HepG2 (cell line): Measurements from ENCODE around the gene NTRK2. TPM values are rescaled to one million over a fixed set of nuclear protein-coding genes. Genes with fewer than 3 reads are reported as not detected.

Source experiments
- ATAC-seq: fragments of 200-7000 bp; cut with Tn5 transposase; 3 replicates; pipeline ENCODE4 v1.9.1; 2020; ENCODE audit warnings: mild to moderate bottlenecking, moderate library complexity
- BruUV-seq: library from RNA; stranded (reverse); fragments of 400-500 nt; replicated peaks from 2 replicates; lab custom pipeline; 2021; lab: Mats Ljungman, UMichigan
- CTCF ChIA-PET: fragments of 300-600 bp; formaldehyde crosslinking; extraction: SDS; loops from one replicate; lab custom pipeline; 2021; ENCODE audit warnings: low total read pairs, inconsistent platforms, low intra/inter-chr PET ratio; lab: Yijun Ruan, JAX
- POLR2A ChIA-PET: fragments of 350-600 bp; sonication (Branson Sonifier 250); formaldehyde crosslinking; loops from one replicate; lab custom pipeline; 2020; ENCODE audit warnings: antibody characterized with exemption, inconsistent platforms; lab: Yijun Ruan, JAX
- DNase-seq: peaks from one replicate; pipeline ENCODE4 v3.0.0-alpha.2; 2015; ENCODE audit warnings: low spot score
- FAIRE-seq: peaks from 3 replicates; lab custom pipeline; 2011; peaks lifted over from hg19 to GRCh38; lab: Jason Lieb, UNC
- H2AFZ ChIP-seq: one replicate; pipeline ENCODE4 v1.6.1; 2011; ENCODE audit warnings: low read length, inconsistent platforms
- H3K27ac ChIP-seq: fragments of 300-600 bp; 3 replicates; pipeline ENCODE4 v1.8.0; 2011; ENCODE audit warnings: mixed run types, mild to moderate bottlenecking, mixed read lengths, low read length, inconsistent platforms; ENCODE audit not compliant: insufficient read depth; ENCODE audit errors: extremely low read length
- H3K27me3 ChIP-seq, 2 experiments: fragments of 200-600 bp in 1 of 2; 2 replicates in 1 of 2; 3 replicates in 1 of 2; pipeline versions ENCODE4 v1.6.0 to v1.8.0; 2011; ENCODE audit warnings: low read length in 2 of 2, mild to moderate bottlenecking in 2 of 2, moderate library complexity in 2 of 2, inconsistent platforms in 1 of 2; ENCODE audit not compliant: insufficient read depth in 2 of 2, control insufficient read depth in 1 of 2
- H3K36me3 ChIP-seq, 2 experiments: fragments of 200-600 bp in 1 of 2; replicated peaks in 1 of 2; 2 replicates in 1 of 2; 3 replicates in 1 of 2; pipeline versions ENCODE4 v1.5.1 to v1.8.0; 2011; ENCODE audit warnings: low read length in 2 of 2, inconsistent platforms in 1 of 2; ENCODE audit not compliant: insufficient read depth in 2 of 2, control insufficient read depth in 1 of 2
- H3K4me1 ChIP-seq: 2 replicates; pipeline ENCODE4 v1.5.1; 2012; ENCODE audit warnings: low read length, inconsistent platforms; ENCODE audit not compliant: insufficient read depth
- H3K4me2 ChIP-seq: 2 replicates; pipeline ENCODE4 v1.6.0; 2011; ENCODE audit warnings: low read depth, low read length, inconsistent platforms
- H3K4me3 ChIP-seq, 3 experiments: fragments of 200-600 bp in 1 of 3; sonication (generic), shearing (Covaris generic) in 1 of 3; replicated peaks in 1 of 3; 2 replicates each; pipeline ENCODE4 v1.5.1; 2011 to 2016; ENCODE audit warnings: low read length in 3 of 3, inconsistent platforms in 2 of 3, low read depth in 2 of 3, mild to moderate bottlenecking in 2 of 3, control low read depth in 1 of 3, mixed read lengths in 1 of 3; ENCODE audit not compliant: insufficient read depth in 1 of 3
- H3K79me2 ChIP-seq: one replicate; pipeline ENCODE4 v1.6.1; 2011; ENCODE audit warnings: low read length, inconsistent platforms; ENCODE audit not compliant: insufficient read depth
- H3K9ac ChIP-seq: 2 replicates; pipeline ENCODE4 v1.6.0; 2011; ENCODE audit warnings: mild to moderate bottlenecking, low read depth, low read length, inconsistent platforms; ENCODE audit not compliant: insufficient read depth
- H3K9me3 ChIP-seq: 2 replicates; pipeline ENCODE4 v1.5.1; 2012; ENCODE audit warnings: mild to moderate bottlenecking, low read length
- H4K20me1 ChIP-seq: 2 replicates; pipeline ENCODE4 v1.6.0; 2011; ENCODE audit warnings: inconsistent platforms, mild to moderate bottlenecking, low read length, moderate library complexity; ENCODE audit not compliant: insufficient read depth
- MLLT10 ChIP-seq: sonication (generic); formaldehyde crosslinking; IDR thresholded peaks from 2 replicates; pipeline ENCODE4 v1.4.0; 2020; ENCODE audit warnings: missing genetic modification reagents
- ZNF431 ChIP-seq: sonication (generic); formaldehyde crosslinking; IDR thresholded peaks from 2 replicates; pipeline ENCODE4 v1.9.0; 2022; ENCODE audit warnings: missing genetic modification reagents, low read depth, mild to moderate bottlenecking, borderline replicate concordance
- ZNF674 ChIP-seq: sonication (generic); formaldehyde crosslinking; IDR thresholded peaks from 2 replicates; pipeline ENCODE4 v1.5.0; 2020; ENCODE audit warnings: low read depth, mild to moderate bottlenecking, missing genetic modification reagents
- ZNF761 ChIP-seq: sonication (generic); formaldehyde crosslinking; conservative IDR thresholded peaks from 2 replicates; pipeline ENCODE4 v1.4.0; 2020; ENCODE audit warnings: mild to moderate bottlenecking, missing genetic modification reagents
- ZSCAN31 ChIP-seq: sonication (generic); formaldehyde crosslinking; IDR thresholded peaks from 2 replicates; pipeline ENCODE4 v1.5.0; 2020; ENCODE audit warnings: low read depth, mild to moderate bottlenecking, missing genetic modification reagents
- WGBS: methylation state at CpG from one replicate; pipeline ENCODE4 v1.1.6; 2017; ENCODE audit warnings: low lambda C conversion rate; 5-methylcytosine and 5-hydroxymethylcytosine counted together
- in situ Hi-C: cut with HindIII; loops from 2 replicates; pipeline ENCODE4 v1.10.0; 2017; ENCODE audit warnings: low pct_unique_long_range_greater_than_20kb; ENCODE audit not compliant: extremely low pct_ligation_motif_present
- intact Hi-C: fragments of 100-400 bp; cut with micrococcal nuclease; formaldehyde crosslinking; loops from one replicate; pipeline ENCODE4 v1.10.0; 2022; ENCODE audit not compliant: unreplicated experiment
- polyA plus RNA-seq, 8 experiments: library from polyadenylated mRNA; depleted of rRNA in 3 of 8; stranded (reverse) in 7 of 8; unstranded in 1 of 8; fragments of >200 nt; fragmentation: Illumina TruSeq in 4 of 8; extraction: Trizol in 4 of 8; gene quantifications; 2 replicates each; pipeline versions ENCODE4 v1.2.1 to v1.2.3, GENCODE V29; 2011 to 2016; ENCODE audit warnings: low read depth in 4 of 8, missing spikeins in 1 of 8, mixed read lengths in 1 of 8; ENCODE audit not compliant: insufficient read depth in 1 of 8
- total RNA-seq, 5 experiments: library from RNA; depleted of rRNA; stranded (reverse); fragments of >200 nt; fragmentation: Illumina TruSeq; extraction: Trizol; gene quantifications; 2 replicates each; pipeline ENCODE4 v1.2.3, GENCODE V29; 2016; ENCODE audit warnings: low read depth in 1 of 5
- TF ChIP-seq, protein P1 (sequence below): sonication (generic); formaldehyde crosslinking; IDR thresholded peaks from 2 replicates; pipeline ENCODE4 v1.8.1; 2023; ENCODE audit warnings: mild to moderate bottlenecking, inconsistent platforms, moderate library complexity, missing genetic modification reagents, borderline replicate concordance
- TF ChIP-seq, protein P2 (sequence below): sonication (generic); formaldehyde crosslinking; IDR thresholded peaks from 2 replicates; pipeline ENCODE4 v1.5.0; 2020; ENCODE audit warnings: mild to moderate bottlenecking, missing genetic modification reagents, borderline replicate concordance
- TF ChIP-seq, protein P3 (sequence below): sonication (generic); formaldehyde crosslinking; IDR thresholded peaks from 2 replicates; pipeline ENCODE4 v1.4.0; 2020; ENCODE audit warnings: missing genetic modification reagents

NTRK2 gene
- total and polyA plus RNA-seq, 2 of the 13 experiments (the other 11 are each of a cell fraction or from before 2014, with no cell fraction given), result not detected

DNA sequence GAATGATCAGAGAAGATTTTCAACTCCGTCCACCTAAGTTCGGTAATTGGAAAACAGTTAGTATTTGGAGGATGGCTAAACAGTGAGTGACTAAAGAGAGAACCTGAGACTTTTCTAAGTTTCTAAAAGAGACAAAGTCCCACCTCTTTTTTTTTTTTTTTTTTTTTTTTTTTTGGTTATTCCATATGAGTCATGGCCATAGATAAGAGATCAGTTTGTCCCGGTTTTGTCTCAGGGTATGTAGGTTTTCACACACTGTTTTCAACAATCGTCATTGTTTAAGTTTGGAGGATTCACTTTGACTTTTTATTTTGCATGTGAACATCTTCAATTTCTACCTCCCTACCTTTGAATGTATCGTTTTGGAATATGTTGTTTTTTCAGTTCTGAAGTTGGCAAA, 85.9 kb downstream of the NTRK2 start:
- ChIA-PET CTCF (no interaction called here), POLR2A (no interaction called here)
- DNase-seq (no peak), ATAC-seq (no peak), FAIRE-seq (no peak)
- Histone ChIP-seq H3K4me1 (no peaks in the 10 kb centered on the region), H3K36me3 (no peaks in the 10 kb centered on the region), H2AFZ (no peak overlapping the region), H3K4me3 (no peak overlapping the region), H3K9ac (no peak overlapping the region), H4K20me1 (no peaks in the 10 kb centered on the region), H3K27me3 (no peaks in the 10 kb centered on the region; a peak in 1 of 5 replicates), H3K27ac (no peak overlapping the region), H3K4me2 (no peak overlapping the region), H3K79me2 (no peaks in the 10 kb centered on the region), H3K9me3 (no peaks in the 10 kb centered on the region)
- TF ChIP-seq ZNF431, result no peak
- intact Hi-C loops, result no loop called here
- in situ Hi-C loops, result no loop called here
- WGBS, result 45% methylated on average over 5 of the region's 5 CpGs
- no TSS peak for BruUV-seq

DNA sequence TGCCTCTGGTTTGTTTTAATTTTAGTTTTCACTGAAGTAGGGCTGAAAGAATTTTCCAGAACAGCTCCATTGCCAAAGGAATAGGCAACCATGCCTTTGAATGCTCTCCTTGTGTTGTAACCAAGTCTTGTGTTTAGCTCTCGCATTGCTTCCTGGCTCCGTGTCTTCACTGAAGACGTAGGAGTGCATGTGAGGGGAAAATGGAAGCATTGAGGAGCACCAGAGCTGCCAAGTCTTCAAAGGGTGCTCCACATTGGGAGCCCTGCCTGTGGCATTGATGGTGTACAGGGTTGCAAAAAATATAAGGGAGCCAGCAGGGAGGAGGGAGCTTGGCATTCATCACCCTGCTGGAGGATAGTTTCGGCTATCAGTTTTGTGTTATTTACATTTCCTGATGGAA, 86.6 kb downstream of the NTRK2 start:
- FAIRE-seq (no peak), DNase-seq (no peak), ATAC-seq (no peak)
- 6% methylated on average over 4 of the region's 4 CpGs for WGBS
- intact Hi-C loops (no loop called here), in situ Hi-C loops (no loop called here)
- H3K9ac ChIP-seq, result no peak overlapping the region
- H3K27me3 ChIP-seq, result no peaks in the 10 kb centered on the region
- no peak overlapping the region for H3K4me2 ChIP-seq
- H3K9me3 ChIP-seq, result no peaks in the 10 kb centered on the region
- H4K20me1 ChIP-seq, result no peaks in the 10 kb centered on the region
- POLR2A ChIA-PET, result no interaction called here
- no peaks in the 10 kb centered on the region for H3K4me1 ChIP-seq
- no peaks in the 10 kb centered on the region for H3K79me2 ChIP-seq
- H2AFZ ChIP-seq, result no peak overlapping the region
- CTCF ChIA-PET, result no interaction called here
- BruUV-seq, result no TSS peak
- no peak overlapping the region for H3K4me3 ChIP-seq
- no peaks in the 10 kb centered on the region for H3K36me3 ChIP-seq
- H3K27ac ChIP-seq, result no peak overlapping the region
- TF ChIP-seq, protein P1, sequence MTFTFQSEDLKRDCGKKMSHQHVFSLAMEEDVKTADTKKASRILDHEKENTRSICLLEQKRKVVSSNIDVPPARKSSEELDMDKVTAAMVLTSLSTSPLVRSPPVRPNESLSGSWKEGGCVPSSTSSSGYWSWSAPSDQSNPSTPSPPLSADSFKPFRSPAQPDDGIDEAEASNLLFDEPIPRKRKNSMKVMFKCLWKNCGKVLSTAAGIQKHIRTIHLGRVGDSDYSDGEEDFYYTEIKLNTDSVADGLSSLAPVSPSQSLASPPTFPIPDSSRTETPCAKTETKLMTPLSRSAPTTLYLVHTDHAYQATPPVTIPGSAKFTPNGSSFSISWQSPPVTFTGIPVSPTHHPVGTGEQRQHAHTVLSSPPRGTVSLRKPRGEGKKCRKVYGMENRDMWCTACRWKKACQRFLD, result no peak
- TF ChIP-seq ZSCAN31 (CRISPR knock-in tag), result no peak
- TF ChIP-seq, protein P2, sequence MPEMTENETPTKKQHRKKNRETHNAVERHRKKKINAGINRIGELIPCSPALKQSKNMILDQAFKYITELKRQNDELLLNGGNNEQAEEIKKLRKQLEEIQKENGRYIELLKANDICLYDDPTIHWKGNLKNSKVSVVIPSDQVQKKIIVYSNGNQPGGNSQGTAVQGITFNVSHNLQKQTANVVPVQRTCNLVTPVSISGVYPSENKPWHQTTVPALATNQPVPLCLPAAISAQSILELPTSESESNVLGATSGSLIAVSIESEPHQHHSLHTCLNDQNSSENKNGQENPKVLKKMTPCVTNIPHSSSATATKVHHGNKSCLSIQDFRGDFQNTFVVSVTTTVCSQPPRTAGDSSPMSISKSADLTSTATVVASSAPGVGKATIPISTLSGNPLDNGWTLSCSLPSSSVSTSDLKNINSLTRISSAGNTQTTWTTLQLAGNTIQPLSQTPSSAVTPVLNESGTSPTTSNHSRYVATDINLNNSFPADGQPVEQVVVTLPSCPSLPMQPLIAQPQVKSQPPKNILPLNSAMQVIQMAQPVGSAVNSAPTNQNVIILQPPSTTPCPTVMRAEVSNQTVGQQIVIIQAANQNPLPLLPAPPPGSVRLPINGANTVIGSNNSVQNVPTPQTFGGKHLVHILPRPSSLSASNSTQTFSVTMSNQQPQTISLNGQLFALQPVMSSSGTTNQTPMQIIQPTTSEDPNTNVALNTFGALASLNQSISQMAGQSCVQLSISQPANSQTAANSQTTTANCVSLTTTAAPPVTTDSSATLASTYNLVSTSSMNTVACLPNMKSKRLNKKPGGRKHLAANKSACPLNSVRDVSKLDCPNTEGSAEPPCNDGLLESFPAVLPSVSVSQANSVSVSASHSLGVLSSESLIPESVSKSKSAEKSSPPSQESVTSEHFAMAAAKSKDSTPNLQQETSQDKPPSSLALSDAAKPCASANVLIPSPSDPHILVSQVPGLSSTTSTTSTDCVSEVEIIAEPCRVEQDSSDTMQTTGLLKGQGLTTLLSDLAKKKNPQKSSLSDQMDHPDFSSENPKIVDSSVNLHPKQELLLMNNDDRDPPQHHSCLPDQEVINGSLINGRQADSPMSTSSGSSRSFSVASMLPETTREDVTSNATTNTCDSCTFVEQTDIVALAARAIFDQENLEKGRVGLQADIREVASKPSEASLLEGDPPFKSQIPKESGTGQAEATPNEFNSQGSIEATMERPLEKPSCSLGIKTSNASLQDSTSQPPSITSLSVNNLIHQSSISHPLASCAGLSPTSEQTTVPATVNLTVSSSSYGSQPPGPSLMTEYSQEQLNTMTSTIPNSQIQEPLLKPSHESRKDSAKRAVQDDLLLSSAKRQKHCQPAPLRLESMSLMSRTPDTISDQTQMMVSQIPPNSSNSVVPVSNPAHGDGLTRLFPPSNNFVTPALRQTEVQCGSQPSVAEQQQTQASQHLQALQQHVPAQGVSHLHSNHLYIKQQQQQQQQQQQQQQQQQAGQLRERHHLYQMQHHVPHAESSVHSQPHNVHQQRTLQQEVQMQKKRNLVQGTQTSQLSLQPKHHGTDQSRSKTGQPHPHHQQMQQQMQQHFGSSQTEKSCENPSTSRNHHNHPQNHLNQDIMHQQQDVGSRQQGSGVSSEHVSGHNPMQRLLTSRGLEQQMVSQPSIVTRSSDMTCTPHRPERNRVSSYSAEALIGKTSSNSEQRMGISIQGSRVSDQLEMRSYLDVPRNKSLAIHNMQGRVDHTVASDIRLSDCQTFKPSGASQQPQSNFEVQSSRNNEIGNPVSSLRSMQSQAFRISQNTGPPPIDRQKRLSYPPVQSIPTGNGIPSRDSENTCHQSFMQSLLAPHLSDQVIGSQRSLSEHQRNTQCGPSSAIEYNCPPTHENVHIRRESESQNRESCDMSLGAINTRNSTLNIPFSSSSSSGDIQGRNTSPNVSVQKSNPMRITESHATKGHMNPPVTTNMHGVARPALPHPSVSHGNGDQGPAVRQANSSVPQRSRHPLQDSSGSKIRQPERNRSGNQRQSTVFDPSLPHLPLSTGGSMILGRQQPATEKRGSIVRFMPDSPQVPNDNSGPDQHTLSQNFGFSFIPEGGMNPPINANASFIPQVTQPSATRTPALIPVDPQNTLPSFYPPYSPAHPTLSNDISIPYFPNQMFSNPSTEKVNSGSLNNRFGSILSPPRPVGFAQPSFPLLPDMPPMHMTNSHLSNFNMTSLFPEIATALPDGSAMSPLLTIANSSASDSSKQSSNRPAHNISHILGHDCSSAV (CRISPR knock-in tag), result no peak
- TF ChIP-seq, protein P3, sequence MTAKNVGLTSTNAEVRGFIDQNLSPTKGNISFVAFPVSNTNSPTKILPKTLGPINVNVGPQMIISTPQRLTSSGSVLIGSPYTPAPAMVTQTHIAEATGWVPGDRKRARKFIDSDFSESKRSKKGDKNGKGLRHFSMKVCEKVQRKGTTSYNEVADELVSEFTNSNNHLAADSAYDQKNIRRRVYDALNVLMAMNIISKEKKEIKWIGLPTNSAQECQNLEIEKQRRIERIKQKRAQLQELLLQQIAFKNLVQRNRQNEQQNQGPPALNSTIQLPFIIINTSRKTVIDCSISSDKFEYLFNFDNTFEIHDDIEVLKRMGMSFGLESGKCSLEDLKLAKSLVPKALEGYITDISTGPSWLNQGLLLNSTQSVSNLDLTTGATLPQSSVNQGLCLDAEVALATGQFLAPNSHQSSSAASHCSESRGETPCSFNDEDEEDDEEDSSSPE (CRISPR knock-in tag), result no peak
- no peak for TF ChIP-seq ZNF761 (CRISPR knock-in tag)
- no peak for TF ChIP-seq ZNF674 (CRISPR knock-in tag)
- TF ChIP-seq MLLT10, result no peak
